ENCODE measurements around the gene ZNF423.

- TF ChIP-seq POLR2A (IDR thresholded peaks at IDR 0.05): no peak
- TF ChIP-seq CTCF (IDR thresholded peaks at IDR 0.05): no peak
- no peak for TF ChIP-seq POLR2AphosphoS5 (IDR thresholded peaks at IDR 0.05)
- TF ChIP-seq EP300 (IDR thresholded peaks at IDR 0.05): no peak
Measured at GRCh38 chr16:49608098-49608497, 247.8 kb downstream of the ZNF423 start.
